ELF-1 (cell line): ENCODE data around the gene SDC3.
"Not testable (repeated sequence)": the region's sequence is repeated elsewhere in the genome, so short reads cannot be mapped to it uniquely, and the experiment has no call there.

Experiments used
- DNase-seq: peaks from one replicate; pipeline ENCODE4 v3.0.0-alpha.2; 2016; ENCODE audit warnings: low read depth, low spot score

The SDC3 gene

GRCh38 chr1:30877205-30877912 lies 31.2 kb downstream of the SDC3 start:
- no peak for DNase-seq

- no peak for DNase-seq
These were observed 31.9 kb downstream of the SDC3 start for GRCh38 chr1:30876451-30877204.

GRCh38 chr1:30875916-30876315 lies 32.6 kb downstream of the SDC3 start:
- DNase-seq = no peak

GRCh38 chr1:30875197-30875596 lies 33.4 kb downstream of the SDC3 start:
- DNase-seq = no peak

GRCh38 chr1:30874176-30874575 lies 34.4 kb downstream of the SDC3 start:
- DNase-seq = no peak

GRCh38 chr1:30872948-30873263 lies 35.7 kb downstream of the SDC3 start:
- DNase-seq = no peak

GRCh38 chr1:30872033-30872947 lies 36.3 kb downstream of the SDC3 start:
- DNase-seq = no peak

- DNase-seq = no peak
These were observed 37.2 kb downstream of the SDC3 start for GRCh38 chr1:30871276-30871871.

GRCh38 chr1:30870656-30871055 lies 37.9 kb downstream of the SDC3 start:
- DNase-seq = no peak

GRCh38 chr1:30870035-30870434 lies 38.5 kb downstream of the SDC3 start:
- no peak for DNase-seq

- DNase-seq = no peak
These were observed 39.6 kb downstream of the SDC3 start for GRCh38 chr1:30868833-30869435.

- DNase-seq = not testable (repeated sequence)
These were observed 40.5 kb downstream of the SDC3 start for GRCh38 chr1:30868057-30868456.

GRCh38 chr1:30867537-30867936 lies 41.0 kb downstream of the SDC3 start:
- no peak for DNase-seq

- no peak for DNase-seq
These were observed 42.0 kb downstream of the SDC3 start for GRCh38 chr1:30866594-30866993.

- no peak for DNase-seq
These were observed 43.9 kb downstream of the SDC3 start for GRCh38 chr1:30864681-30865080.

- no peak for DNase-seq
These were observed 44.5 kb downstream of the SDC3 start for GRCh38 chr1:30863858-30864604.

- DNase-seq = no peak
These were observed 48.3 kb downstream of the SDC3 start for GRCh38 chr1:30860320-30860652.

GRCh38 chr1:30857964-30858363 lies 50.6 kb downstream of the SDC3 start:
- no peak for DNase-seq

- no peak for DNase-seq
These were observed 51.5 kb downstream of the SDC3 start for GRCh38 chr1:30857062-30857461.

- no peak for DNase-seq
These were observed 52.2 kb downstream of the SDC3 start for GRCh38 chr1:30856260-30856790.
